GM12873 (cell line): ENCODE data around the gene ERC1.

Experiments
- CTCF ChIP-seq: IDR thresholded peaks from 2 replicates; pipeline ENCODE4 v1.5.1; 2012; ENCODE audit warnings: low read depth, mild to moderate bottlenecking, moderate library complexity, low read length, control low read depth; ENCODE audit not compliant: insufficient read depth; ENCODE audit errors: missing control alignments

The ERC1 gene

DNA sequence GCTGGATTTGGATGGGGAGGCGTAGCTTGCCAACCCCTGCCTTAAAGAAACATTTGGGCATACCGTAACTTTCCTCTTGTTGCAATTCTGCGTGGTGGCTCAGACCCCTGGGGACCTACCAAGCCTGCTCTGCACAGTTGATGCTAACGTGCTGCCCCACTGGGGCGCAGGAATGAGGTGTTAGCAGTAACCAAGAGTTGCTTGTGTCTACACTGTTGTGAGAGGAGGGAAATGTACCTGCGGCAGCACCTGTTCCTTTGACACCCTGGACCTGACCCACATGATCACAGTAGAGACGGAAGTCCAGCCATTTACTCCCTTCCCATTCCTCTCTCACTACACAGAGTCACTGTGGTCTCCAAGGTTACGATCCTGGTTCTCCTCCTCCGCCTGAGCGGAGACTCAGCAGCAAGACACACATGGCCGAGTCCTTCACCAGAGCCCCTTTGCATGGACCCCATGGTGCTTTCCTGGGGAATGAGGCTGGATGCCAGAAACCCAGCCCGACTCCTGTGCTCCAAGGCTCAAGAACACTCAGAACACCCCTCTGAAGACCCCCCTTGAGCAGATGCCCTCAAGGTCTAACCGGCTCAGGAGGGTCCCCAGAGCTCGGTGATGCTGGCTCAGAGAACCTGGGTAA is 518.5 kb downstream of the ERC1 start:
- TF ChIP-seq CTCF, result no peak

DNA sequence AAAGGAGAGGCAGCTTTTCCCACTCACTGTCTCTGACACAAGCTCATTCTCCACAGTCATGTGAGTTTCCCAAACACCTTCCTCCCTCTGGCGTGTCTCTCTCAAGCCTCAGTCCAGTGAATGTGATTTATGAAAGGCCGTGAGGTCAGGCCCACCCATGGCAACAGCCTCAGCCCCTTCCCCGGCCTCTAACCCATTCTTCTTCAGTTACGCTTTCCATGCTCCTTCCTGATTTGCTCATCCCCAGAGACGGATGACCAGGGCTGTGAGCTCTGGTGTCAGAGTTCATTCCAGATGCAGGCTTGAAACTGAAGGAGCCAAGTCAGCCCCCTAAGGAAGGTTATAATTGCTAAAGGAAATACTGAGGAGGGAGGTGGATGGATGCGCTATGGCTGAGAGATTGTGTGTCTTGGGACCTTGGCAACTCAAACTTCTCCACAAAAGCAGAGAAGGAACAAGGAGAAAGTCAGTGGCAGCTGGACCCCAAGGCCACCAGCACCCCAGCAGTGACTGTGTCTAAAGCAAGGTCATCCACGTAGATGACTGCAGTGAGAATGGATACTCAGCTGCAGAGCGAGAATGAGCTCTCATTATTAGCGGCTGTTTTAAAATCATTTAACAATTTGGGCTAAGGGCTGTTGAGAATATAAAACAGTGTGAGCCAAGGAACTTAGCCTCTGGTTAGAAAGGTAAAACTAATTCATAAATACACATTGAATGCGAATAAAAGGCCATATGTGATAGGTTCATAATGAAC is 519.2 kb downstream of the ERC1 start:
- no peak for TF ChIP-seq CTCF

DNA sequence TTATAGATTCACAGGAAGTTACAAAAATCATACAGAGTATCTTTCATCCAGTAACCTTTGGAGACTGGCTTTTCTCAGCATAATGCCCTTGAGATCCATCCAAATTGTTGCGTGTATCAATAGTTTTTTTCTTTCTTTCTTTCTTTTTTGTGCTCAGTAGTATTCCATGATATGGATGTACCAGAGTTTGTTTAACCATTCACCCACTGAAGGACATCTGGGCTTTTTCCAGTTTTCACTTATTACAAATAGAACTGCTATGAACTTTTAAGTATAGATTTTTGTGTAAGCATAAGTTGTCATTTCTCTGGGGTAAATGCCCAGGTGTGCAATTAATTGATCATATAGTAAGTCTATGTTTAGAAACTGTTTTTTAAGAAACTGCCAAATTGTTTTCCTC is 524.0 kb downstream of the ERC1 start:
- TF ChIP-seq CTCF, result no peak

DNA sequence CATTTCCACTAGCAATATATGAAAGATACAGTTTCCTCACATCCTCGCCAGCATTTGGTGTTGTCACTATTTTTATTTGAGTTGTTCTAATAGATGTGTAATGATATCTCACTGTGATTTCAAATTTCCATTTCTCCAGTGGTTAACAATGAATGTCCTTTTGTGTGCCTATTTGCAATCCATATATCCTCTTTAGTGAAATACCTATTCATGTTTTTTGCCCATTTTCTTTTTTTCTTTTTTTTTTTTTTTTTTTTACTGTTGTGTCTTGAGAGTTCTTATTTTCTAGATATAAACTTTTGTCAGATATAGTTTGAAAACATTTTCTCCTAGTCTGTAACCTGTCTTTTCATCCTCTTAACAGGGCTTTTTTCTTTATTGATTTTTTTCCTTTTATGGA is 524.4 kb downstream of the ERC1 start:
- no peak for TF ChIP-seq CTCF

- peak; percentile 74 for TF ChIP-seq CTCF
Observed at GRCh38 chr12:1517007-1517406, 526.0 kb downstream of the ERC1 start.

DNA sequence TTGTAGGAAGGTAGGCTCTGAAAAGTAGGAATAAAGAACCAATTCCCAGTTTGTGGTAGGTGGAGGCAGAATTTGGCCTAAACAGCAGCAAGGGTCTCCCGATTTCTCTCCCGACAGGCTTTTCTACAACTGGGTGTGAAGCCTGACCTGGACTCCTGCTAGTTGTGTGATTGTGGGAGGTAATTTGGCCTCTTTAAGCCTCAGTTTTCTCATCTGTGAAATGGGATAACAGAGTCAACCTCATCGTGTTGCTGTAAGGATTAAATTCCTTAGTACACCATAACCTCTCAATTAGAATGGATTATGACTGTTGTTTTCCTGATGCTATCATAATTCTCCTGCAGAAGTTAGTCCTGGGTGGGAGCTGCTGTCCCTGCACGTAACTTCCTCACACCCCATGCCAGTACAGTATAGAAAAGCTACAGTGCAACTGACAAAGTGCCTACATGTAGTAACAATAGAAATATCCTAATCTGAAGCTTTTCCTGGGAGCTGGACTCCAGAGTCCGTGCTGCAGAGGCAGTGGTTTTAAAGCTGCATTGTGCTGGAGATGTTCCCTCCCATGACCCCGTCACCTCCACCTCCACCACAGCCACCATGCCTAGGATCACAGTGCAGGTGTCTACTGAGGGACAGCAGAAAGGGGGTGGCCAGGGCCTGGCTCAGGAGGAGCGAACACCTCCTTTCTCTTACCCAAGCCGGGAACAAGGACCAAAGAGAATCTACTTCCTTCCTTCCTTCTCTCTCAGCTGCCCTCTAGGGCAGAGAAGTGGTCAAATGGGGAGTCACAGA is 526.9 kb downstream of the ERC1 start:
- no peak for TF ChIP-seq CTCF
